Psoas muscle (tissue), 8 donors: ENCODE measurements around the gene GPR17. TPM values are rescaled to one million over a fixed set of nuclear protein-coding genes. Genes with fewer than 3 reads are reported as not detected.
A peak's percentile ranks its signal among the peaks of the same experiment; 100 is the strongest.

Source experiments
- ATAC-seq, 4 donors: fragments of 200-7000 bp; cut with Tn5 transposase; one replicate each; pipeline ENCODE4 v1.9.1; 2020; ENCODE audit warnings: moderate library complexity in 3 of 4, mild to moderate bottlenecking in 2 of 4
- DNase-seq, 2 donors: peaks; one replicate each; pipeline ENCODE4 v3.0.0-alpha.2; 2020
- H3K27ac ChIP-seq: fragments of 200-600 bp; one replicate; pipeline ENCODE4 v1.8.0; 2022
- H3K27me3 ChIP-seq, 3 donors: fragments of 200-600 bp in 1 of 3; one replicate each; pipeline versions ENCODE4 v1.6.1 to v1.8.0; 2013 to 2022; ENCODE audit warnings: low read length in 2 of 3, mild to moderate bottlenecking in 2 of 3, moderate library complexity in 1 of 3; ENCODE audit not compliant: insufficient read depth in 3 of 3
- H3K36me3 ChIP-seq, 2 donors: fragments of 200-600 bp in 1 of 2; one replicate each; pipeline versions ENCODE4 v1.6.1 to v1.8.0; 2013 to 2022; ENCODE audit warnings: low read depth in 1 of 2, mild to moderate bottlenecking in 1 of 2, moderate library complexity in 1 of 2; ENCODE audit not compliant: insufficient read depth in 1 of 2
- H3K4me1 ChIP-seq: fragments of 200-600 bp; one replicate; pipeline ENCODE4 v1.8.0; 2022
- H3K4me3 ChIP-seq: fragments of 200-600 bp; one replicate; pipeline ENCODE4 v1.8.0; 2022; ENCODE audit warnings: mild to moderate bottlenecking
- H3K9me3 ChIP-seq: fragments of 200-600 bp; one replicate; pipeline ENCODE4 v1.8.0; 2022
- WGBS, 3 donors: extraction: QIAGEN DNeasy Blood & Tissue Kit; methylation state at CpG; one replicate each; pipeline versions ENCODE4 v1.1.6 to v1.1.7; 2013; 5-methylcytosine and 5-hydroxymethylcytosine counted together
- intact Hi-C, 2 donors: fragments of 100-400 bp; cut with DNase I; formaldehyde crosslinking; loops; one replicate each; pipeline versions ENCODE4 v1.11.0 to v1.14.2; 2022
- long read RNA-seq, 2 donors: library from polyadenylated mRNA; unstranded; transcript quantifications; one replicate each; pipeline ENCODE4 v2.0.0, GENCODE V29; 2021
- polyA plus RNA-seq, 3 donors: library from polyadenylated mRNA; stranded (reverse); fragments of 200-250 nt; gene quantifications; one replicate each; pipeline ENCODE4 v1.2.3, GENCODE V29; 2013
- total RNA-seq, 4 donors: library from RNA; stranded (reverse); fragmentation: NEBNext Ultra II Directional in 2 of 4; extraction: Animal tissue kit (Norgen Biotek cat#: 25700) in 2 of 4; gene quantifications; one replicate each; pipeline versions ENCODE4 v1.2.1 to v1.2.4, GENCODE V29; 2021 to 2023
- TF ChIP-seq, protein P1 (sequence below): fragments of 200-600 bp; IDR thresholded peaks from one replicate; pipeline ENCODE4 v1.8.0; 2022; ENCODE audit warnings: antibody characterized with exemption
- donor health status: healthy with polysubstance abuse.
- donor health status: DM: no; HTN: no; CAD: no; lungs with moderate emphysema.
- donor health status: Bipolar disorder and iron deficiency.
- donor health status: healthy.
- donor health status: DM: yes; HTN: yes; CAD: no.
- donor health status: DM: no; HTN: no; CAD: no.
- donor health status: DM: no; HTN: no; CAD: no.
- donor health status: DM: yes; HTN: yes; CAD: no.

GPR17 gene
- total RNA-seq, result under 1 TPM in 1 of 4 donors, not detected in 3; 0.17 TPM
- under 1 TPM; 0.14 to 0.35 (median 0.21) TPM for polyA plus RNA-seq
- long read RNA-seq, donor 1, result 0 reads
- long read RNA-seq, donor 2, result 0 reads

GRCh38 chr2:127645395-127646291 lies at the start of gene GPR17:
GPR17 (plus strand) TSS chr2:127646153; CDS start chr2:127650736, 4,583 bp downstream.
- Histone ChIP-seq H3K9me3 (no peaks in the 10 kb centered on the region), H3K4me3 (no peak within 1 kb of the TSS), H3K27ac (peak within 1 kb of the TSS; percentile 50), H3K36me3 (no peaks in the 10 kb centered on the region), H3K4me1 (peaks cover 16% of the 10 kb centered on the region), H3K27me3 (no peaks in the 10 kb centered on the region)
- no peak for ATAC-seq
- intact Hi-C loops, result loop anchor here in 1 of 2 donors (5.0 kb wide), 1 partner anchor 52 kb away; no protein-coding TSS in a partner anchor
- 84 to 86% (median 85%) methylated on average over 36 to 37 of the region's 37 CpGs for WGBS, 3 donors
- DNase-seq, result peak; percentile 17 to 49
- TF ChIP-seq, protein P1, sequence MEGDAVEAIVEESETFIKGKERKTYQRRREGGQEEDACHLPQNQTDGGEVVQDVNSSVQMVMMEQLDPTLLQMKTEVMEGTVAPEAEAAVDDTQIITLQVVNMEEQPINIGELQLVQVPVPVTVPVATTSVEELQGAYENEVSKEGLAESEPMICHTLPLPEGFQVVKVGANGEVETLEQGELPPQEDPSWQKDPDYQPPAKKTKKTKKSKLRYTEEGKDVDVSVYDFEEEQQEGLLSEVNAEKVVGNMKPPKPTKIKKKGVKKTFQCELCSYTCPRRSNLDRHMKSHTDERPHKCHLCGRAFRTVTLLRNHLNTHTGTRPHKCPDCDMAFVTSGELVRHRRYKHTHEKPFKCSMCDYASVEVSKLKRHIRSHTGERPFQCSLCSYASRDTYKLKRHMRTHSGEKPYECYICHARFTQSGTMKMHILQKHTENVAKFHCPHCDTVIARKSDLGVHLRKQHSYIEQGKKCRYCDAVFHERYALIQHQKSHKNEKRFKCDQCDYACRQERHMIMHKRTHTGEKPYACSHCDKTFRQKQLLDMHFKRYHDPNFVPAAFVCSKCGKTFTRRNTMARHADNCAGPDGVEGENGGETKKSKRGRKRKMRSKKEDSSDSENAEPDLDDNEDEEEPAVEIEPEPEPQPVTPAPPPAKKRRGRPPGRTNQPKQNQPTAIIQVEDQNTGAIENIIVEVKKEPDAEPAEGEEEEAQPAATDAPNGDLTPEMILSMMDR, result no peak

DNA sequence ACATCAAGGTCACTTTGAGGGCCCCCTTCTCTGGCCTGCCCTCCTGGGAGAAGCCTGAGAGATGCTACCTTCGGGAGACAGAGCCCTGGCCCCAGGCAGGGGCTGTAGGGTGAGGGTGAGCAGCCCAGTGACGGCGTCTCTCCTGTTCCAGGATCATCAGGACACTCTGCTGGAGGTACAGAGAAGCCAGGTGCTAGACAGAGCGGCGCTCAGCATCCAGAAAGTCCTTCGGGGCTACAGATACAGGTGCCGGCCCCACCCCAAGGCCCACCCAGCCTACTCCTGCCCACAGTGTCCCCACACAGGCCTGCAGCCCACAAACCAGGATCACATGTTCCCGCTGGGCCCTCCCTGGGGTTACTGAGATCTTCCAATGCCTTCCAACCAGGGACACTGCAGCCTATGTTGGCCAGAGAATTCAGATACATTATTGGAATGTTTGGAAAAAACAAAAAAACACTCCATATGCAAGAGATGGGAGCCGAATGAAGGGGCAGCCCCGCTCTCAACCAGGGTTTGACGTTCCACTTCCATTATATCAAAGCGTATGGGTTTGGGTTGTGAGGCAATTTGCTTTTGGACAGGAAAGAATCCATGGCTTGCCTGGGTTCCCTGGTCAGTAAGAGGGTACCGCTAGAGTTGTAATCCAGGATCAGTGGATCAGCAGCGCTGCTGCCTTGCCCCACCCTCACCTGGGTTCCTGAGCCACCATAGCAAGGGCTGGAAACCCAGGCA lies 49.5 kb upstream of the GPR17 start:
- DNase-seq (no peak), ATAC-seq (no peak)
- WGBS, 3 donors, result 91 to 95% (median 94%) methylated on average over 14 of the region's 14 CpGs
- intact Hi-C loops, result loop anchor here in 1 of 2 donors (10.0 kb wide), 1 partner anchor 228 kb away; no protein-coding TSS in a partner anchor
- no peak overlapping the region for H3K27ac ChIP-seq
- H3K9me3 ChIP-seq, result no peaks in the 10 kb centered on the region
- TF ChIP-seq, protein P1, result no peak
- no peaks in the 10 kb centered on the region for H3K4me1 ChIP-seq
- no peaks in the 10 kb centered on the region for H3K36me3 ChIP-seq
- no peak overlapping the region for H3K4me3 ChIP-seq
- no peaks in the 10 kb centered on the region for H3K27me3 ChIP-seq

DNA sequence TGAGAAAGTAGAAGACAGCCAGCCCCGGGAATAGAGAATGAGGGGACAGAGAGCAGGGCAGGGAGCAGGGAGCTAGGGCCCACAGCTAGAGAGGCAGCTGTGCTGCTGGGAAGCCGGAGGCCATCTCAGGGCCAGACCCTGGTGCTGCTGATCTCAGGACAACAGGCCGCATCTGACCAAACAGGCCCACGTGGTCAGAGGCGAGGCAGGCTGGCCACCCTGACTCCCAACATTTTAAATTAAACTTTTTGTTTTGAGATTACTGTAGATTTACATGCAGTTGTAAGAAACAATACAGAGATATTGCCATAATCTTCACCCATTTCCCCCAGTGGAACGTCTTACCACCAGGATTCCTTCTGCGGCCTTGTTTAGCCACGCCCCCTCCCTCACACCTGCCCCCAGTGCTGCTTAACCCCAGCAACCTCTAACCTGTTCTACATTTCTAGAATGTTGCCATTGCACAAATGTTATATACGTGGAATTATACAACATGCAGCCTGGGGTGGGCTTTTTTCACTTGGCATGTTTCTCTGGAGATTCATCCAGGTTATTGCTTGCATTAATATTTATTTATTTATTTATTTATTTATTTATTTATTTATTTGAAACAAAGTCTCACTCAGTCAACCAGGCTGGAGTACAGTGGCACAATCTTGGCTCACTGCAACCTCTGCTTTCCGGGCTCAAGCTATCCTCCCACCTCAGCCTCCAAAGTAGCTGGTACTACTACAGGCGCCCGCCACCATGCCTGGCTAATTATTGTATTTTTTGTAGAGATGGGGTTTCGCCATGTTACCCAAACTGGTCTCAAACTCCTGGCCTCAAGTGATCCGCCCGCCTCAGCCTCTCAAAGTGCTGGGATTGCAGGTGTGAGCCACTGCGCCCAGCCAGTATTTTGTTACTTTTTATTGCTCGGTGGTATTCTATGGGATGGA lies 48.6 kb upstream of the GPR17 start:
- H3K4me3 ChIP-seq, result no peak overlapping the region
- H3K27ac ChIP-seq, result no peak overlapping the region
- TF ChIP-seq, protein P1, result no peak
- no peaks in the 10 kb centered on the region for H3K36me3 ChIP-seq
- intact Hi-C loops, result loop anchor here in 1 of 2 donors (10.0 kb wide), 1 partner anchor 227 kb away; no protein-coding TSS in a partner anchor
- no peaks in the 10 kb centered on the region for H3K4me1 ChIP-seq
- no peaks in the 10 kb centered on the region for H3K27me3 ChIP-seq
- ATAC-seq, result no peak
- H3K9me3 ChIP-seq, result no peaks in the 10 kb centered on the region
- DNase-seq, result no peak
- WGBS, 3 donors, result 88 to 92% (median 89%) methylated on average over 17 of the region's 17 CpGs

DNA sequence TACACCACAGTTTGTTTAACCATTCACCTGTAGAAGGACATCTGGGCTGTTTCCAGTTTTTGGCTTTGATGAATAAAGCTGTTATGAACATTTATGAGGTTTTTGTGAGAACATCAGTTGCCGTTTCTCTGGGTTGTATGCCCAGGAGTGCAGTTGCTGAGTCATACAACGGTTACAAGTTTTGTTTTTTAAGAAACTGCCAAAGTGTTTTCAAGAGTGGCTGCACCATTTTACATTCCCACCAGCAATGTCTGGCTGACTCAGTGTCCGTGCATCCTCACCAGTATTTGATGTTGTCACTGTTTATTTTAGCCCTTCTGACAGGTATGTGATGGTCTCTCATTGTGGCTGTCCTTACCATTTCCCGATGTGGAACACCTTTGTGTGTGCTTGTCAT lies 48.0 kb upstream of the GPR17 start:
- H3K36me3 ChIP-seq, result no peaks in the 10 kb centered on the region
- no peak overlapping the region for H3K27ac ChIP-seq
- TF ChIP-seq, protein P1, result no peak
- ATAC-seq (no peak), DNase-seq (no peak)
- 68 to 83% (median 81%) methylated on average over 4 of the region's 4 CpGs for WGBS, 3 donors
- no peak overlapping the region for H3K4me3 ChIP-seq
- no peaks in the 10 kb centered on the region for H3K9me3 ChIP-seq
- no peaks in the 10 kb centered on the region for H3K27me3 ChIP-seq
- no peaks in the 10 kb centered on the region for H3K4me1 ChIP-seq
- intact Hi-C loops, result loop anchor here in 1 of 2 donors (10.0 kb wide), 1 partner anchor 227 kb away; no protein-coding TSS in a partner anchor
